ENCODE data around the gene EMID1.

DNA sequence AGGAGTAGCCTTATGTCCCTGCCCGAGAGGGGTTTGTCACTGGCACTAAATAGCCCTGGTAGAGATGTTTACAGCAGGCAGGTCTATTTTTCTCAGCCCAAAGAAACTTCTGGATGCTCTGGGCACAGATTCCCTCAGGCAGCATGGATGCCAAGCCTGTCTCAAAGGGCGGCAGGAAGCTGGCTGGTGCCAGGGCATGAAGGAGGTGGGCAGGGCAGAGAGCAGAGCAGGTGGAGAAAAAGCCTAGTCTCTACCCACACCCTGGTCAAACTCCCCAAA, 96.6 kb downstream of the EMID1 start:
- TF ChIP-seq CTCF (conservative IDR thresholded peaks at IDR 0.05 in 1 of 2, IDR thresholded peaks at IDR 0.05 in 1 of 2; ENCODE audit: extremely low read depth in 1 of 2, insufficient read depth in 1 of 2, low read depth in 1 of 2, low read length in 2 of 2) = no peak
- no peak for TF ChIP-seq EZH2 (IDR thresholded peaks at IDR 0.05; ENCODE audit: borderline replicate concordance, low read length)
